Activated CD8-positive, alpha-beta memory T cell treated with anti-CD3 and anti-CD28 coated beads, Interleukin-2, amount 50 U/mL, for 4 hours (primary cell): ENCODE results near the gene PPL.
"Not testable (repeated sequence)": the region's sequence is repeated elsewhere in the genome, so short reads cannot be mapped to it uniquely, and the experiment has no call there.

Source experiments
- DNase-seq: peaks from one replicate; pipeline ENCODE4 v3.0.0-alpha.2; 2020

Gene PPL

DNA sequence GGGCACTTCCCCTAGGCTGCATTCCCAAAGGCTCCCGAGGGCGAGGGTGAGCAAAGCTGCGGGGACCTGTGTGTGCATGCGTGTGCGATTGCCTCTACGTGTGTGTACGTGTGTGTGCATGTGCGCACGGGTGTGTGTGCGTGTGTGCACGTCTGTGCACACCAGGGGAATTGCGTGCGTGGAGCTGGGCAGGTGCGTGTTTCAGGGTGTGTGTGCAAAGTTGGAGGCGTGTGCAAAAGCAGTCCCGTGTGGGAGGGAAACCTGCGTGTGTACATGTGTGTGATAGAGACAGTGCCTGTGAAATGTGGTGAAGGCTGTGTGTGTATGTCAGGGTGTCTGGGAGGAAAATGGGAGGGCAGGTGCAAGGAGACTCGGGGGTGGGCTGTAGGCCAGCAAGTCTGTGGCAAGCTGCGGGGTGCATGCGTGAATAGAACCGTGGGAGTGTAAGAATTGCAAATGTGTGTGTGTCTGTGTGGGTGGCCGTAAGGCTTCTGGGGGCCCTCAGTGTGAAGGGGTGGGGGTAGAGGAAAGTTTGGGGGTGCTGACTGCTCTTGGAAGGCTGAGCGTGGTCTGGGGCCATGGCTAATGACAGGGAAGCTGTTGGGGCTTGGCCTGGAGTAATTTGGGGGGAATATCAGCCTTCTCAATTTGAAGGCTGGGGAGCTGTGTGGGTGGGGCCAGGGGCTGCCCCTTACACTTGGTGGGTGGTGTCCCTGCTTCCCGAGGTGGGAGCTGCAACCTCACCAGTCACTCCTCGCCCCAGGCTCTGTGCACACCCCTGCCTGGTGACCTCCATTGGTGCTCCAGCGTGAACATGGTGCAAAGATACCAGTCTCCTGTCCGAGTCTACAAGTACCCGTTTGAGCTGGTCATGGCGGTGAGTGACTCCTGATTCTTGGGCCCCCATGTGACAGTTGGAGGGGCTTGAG, 21.8 kb upstream of the PPL start:
- DNase-seq: no peak

DNA sequence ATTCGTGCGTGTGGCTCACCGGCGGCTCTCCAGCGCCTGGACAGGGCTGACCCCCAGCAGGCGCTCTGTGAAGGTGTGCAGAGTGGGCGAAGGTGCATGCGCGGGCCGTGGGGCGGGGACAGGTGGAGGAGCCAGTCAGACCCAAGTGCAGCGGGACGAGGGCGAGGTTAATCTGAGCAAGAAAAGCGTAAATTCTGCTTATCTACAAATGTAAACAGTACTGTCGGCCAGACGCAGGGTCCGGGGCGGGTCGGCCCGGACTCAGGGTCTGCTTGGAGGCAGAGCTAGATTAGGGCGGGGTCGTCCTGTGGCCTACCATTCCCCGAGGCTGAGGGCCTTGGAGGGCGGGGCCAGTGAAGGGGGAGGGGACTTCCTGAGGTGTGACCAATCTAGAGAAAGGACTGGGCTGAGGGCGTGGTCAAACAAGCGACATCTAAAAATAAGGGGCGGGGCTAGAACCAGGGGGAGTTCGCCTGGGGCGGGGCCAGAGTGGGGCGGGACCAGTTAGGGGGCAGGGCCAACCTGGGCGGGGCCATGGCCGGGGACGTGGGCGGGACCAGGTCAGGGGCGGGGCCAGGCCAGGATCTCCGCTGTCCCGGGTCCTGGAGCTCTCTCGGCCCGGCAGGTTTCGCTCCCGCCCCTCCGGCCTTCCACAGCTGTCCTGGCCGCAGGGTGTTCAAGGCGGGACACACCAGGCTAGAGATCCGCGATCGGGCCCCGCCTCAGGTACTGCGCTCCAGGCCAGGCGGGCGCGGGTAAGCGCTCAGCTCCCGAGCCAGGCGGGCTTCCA, 21.0 kb upstream of the PPL start, which contains the start of gene SEC14L5:
SEC14L5 (plus strand) TSS at position 611 of the 790 bp plus-strand sequence. CDS start 994 bp downstream, outside the sequence.
- DNase-seq: peak; percentile 81

DNA sequence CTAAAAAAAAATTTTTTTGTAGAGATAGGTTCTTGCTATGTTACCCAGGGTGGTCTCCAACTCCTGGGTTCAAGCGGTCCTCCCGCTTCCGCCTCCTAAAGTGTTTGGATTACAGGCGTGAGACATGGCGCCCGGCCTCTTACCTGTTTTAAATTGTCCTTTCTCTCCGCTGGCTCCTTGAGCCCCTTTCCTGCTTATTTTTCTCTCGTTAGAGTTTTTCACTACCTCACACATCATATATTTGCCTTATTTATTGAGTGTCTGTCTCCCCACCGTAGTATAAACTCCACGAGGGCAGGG, 20.4 kb upstream of the PPL start:
- DNase-seq: no peak

DNA sequence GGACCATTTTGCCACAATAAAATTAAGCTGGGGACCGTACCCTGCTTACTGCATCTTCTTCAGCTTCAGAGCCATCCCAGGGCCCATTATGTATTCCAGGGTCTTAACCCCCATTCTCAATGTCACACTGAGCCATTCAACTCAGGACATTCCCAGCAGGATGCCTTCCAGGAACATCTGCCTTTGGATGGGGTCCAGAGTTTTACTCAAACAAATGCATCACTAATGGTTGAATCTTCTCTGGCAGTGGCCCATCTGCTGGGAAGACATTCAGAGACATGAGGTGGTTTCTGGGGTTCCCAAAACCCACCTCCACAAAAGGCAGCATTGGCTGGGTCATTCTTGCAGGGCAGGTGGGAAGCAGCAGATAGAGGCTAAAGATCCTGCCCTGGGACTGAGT, 17.8 kb upstream of the PPL start:
- DNase-seq: no peak

DNA sequence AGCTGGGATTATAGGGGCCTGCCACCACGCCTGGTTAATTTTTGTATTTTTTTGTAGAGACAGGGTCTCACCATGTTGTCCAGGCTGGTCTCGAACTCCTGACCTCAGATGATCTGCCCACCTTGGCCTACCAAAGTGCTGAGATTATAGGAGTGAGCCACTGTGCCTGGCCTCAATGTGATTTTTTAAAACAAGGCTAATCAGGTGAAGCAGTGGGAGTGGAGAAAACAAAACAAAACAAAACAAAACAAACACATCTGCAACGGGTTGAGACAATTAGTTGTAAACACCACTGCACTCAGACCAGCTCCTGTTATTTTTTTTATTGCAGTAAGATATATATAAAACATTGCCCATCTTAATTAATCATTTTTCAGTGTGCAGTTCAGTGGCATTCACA, 14.6 kb upstream of the PPL start:
- not testable (repeated sequence) for DNase-seq

DNA sequence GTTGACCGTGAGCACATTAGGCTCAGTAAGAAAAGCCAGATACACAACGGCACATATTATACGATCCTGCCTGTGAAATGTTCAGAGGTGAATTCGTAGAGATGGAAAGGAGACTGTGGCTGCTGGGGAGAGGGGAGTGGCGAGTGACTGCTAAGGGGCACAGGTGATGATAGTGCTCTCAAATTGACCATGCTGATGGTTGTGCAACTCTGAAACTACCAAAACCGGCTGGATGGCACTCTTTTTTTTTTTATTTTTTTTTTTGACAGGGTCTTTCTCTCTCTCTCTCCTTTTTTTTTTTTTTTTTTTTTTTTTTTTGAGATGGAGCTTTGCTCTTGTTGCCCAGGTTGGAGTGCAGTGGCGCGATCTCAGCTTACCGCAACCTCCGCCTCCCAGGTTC, 13.0 kb upstream of the PPL start:
- no peak for DNase-seq

DNA sequence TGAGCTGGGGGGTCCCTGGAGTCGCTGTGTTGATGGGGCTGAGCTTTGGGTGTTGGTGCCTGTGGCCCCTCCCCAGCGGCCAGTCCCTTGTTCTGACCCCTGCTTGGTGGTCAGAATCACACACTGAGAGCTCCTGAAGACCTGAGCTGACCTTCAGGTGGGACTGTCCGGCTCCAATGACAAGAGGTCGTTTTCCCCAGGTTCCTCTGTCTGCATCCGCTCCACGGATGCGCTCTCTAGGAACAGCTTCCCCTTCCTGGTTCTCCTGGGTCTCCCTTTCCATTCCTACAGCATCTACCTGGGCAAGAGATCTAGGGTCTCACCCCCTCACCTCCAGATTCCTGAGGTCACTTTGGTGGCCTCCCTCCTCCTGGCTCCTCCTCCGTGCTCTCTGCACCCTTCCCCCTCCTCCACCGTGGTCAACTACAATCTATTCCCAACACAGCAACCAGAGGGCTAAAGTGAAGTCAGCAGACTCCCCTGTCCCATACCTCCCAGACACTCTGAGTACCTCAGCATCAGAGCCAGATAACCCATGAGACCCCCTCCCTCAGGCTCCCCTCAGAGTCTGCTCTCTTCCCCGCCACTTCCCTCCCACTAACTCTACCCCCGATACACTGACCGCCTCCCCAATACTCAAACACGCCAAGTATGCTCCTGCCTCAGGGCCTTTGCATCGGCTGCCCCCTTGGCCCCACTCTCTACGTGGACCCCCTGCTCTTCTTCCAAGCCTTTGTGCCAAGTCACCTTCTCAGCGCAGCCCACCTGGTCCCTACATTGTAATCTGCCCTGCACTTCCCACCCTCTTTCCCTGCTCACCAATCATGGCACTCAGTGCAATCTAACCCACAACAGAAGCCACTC, 12.2 kb upstream of the PPL start:
- no peak for DNase-seq

DNA sequence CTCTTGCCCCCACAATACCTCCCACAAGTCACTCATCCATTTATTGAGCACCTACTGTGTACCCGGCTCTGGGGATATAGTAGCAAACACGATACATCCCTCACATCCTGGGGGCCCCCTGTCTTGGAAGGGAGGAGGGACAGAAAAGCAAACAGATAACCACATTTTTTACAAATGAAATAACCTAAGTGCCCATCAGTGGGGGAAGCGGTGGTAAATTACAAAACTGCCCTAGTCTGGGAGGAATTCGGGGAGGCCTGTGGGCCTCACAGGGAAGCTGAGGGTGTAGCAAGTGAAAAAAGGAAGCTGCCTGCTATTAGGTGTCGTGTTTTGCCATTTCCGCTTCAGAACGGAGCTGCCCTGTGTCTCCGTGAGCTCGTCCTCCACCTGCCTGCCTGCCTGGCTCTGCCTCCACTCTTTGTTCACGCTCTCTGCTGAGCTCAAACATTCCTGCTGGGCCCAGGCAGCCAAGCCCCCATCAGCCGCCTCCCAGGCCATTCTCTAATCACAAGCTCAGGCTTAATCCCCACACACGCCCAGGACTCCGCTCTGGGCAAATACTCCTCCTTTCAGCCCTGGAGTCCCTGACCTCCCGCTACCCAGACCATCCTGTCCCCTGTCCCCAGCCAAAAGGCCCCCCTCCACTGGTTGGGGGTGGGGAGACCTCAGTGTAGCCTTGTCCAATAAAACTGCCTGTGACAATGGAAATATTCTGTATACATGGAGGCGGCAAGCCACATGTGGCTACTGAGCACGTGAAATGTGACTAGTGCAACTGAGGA, 11.0 kb upstream of the PPL start:
- no peak for DNase-seq

DNA sequence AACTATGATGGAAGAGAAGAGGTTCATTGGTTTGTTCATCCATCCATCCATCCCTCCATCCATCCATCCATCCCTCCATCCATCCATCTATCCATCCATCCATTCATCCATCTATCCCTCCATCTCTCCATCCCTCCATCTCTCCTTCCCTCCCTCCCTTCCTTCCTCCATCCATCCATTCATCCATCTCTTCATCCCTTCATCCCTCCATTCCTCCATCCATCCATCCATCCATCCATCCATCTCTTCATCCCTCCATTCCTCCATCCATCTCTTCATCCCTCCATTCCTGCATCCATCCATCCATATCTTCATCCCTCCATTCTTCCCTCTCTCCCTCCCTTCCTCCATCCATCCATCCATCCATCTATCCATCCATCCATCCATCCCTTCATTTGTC, 10.0 kb upstream of the PPL start:
- no peak for DNase-seq

DNA sequence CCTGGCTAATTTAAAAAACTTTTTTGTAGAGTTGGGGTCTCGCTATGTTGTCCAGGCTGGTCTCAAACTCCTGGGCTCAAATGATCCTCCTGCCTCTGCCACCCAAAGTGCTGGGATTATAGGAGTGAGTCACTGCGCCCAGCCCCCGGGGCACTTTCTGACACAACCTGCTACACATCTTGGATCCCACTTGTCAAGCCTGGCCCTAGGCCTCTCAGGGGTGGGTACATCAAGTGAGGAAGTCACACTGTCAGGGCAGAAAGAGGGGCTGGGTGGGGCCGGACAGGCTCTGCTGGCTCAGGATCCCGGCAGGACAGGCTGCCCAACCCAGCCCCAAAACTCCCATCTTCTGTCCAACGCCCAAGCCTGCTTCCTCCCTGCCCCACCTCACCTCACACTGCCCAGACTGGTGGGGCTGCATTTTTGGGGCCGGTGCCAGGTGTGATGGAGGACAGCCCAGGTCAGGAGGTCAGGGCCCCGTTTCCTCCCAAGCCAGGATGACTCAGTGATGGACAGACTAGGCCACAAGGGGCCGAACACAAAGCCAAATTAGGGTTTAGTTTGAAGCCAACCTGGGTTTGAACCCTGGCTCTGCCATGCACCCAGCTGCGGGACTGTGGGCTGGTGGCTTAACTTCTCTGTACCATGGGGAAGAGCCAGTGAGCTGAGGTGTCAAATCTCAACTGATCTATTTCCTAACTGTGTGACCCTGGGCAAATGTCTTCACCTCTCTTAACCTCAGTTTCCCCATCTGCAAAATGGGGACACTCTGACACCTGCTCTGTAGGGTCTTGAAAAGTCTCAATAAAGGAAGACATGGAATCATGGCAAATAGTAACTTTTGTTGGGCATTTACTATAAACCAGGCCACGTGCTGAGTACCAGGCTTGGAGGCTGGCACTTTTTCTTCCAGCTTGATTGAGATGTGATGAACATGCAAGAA, 8.9 kb upstream of the PPL start:
- DNase-seq: no peak

DNA sequence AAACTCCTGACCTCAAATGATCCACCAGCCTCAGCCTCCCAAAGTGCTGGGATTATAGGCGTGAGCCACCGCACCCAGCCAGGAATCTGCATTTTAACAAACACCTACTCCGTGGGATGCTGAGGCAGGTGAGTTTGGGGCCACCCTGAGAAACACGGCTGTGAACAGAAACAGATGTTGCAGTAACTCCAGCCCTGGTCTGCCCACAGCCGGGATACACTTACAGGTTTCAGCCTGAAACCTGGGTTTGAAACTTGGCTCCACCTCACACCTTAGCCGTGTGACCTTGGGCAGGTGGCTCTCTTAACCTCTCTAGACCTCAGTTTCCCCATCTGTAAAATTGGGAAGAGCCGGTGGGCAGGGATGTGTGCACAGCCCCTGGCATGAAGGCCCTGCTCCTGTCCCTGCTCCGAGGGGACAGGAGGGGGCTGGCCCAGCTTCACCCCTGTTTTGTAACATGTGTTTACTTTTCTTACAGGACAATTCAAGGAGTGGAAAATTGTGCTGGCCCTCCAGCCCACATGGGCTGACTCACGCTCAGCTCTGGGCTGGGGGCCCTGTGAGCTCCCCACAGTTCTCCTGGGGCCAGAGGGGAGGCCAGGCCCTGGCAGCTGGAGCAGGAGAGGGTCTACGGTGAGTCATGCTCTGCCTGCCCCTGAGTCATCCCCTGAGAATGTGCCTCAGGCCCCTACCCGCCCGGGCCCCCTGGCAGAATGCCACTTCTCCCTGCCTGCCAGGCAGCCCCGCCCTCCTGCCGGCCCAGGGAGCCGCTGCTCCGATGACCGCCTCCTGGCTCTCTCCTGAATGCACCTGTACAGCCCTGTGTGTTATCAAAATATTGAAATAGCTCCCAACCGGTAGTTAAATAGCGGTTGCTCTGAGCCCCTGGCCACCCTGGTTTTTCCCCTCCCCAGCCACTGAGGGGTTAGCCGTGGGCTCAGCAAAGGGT, 7.7 kb upstream of the PPL start:
- no peak for DNase-seq

DNA sequence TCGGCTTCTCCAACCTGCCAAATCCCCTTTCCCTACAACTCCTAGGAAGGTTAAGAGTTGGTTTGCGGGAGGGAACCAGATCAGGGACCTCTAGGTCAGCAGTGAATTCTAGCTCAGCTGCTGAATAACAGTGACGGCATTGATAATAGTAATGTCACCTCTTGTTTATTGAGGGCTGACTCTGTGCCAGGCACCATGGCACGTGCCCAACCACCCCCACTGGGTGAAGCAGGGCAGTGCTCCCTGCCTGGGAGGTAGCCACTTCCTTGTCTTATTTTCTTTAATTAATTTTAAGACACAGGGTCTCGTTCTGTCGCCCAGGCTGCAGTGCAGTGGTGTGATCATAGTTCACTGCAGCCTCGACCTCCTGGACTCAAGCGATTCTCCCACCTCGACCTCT, 5.5 kb upstream of the PPL start:
- DNase-seq: no peak

DNA sequence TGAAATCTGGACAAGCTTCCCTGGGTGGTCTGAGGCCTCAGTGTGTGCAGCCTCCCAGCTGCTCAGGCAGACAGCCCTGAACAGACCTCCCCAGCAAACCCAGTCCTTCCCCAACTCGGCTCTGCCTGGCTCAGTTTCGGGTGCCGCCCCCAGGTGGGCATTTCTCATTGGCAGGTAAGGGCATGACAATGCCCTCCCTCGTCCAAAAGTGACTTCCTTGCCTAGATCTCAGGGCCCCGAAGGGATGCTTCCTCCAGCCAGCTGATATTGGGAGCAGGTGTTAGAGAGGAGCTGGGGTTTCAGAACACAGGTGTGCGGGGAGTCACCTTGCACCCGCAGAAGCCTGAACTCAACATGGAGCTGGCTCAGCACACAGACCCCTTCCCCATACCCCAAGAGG, 3.8 kb upstream of the PPL start:
- no peak for DNase-seq

DNA sequence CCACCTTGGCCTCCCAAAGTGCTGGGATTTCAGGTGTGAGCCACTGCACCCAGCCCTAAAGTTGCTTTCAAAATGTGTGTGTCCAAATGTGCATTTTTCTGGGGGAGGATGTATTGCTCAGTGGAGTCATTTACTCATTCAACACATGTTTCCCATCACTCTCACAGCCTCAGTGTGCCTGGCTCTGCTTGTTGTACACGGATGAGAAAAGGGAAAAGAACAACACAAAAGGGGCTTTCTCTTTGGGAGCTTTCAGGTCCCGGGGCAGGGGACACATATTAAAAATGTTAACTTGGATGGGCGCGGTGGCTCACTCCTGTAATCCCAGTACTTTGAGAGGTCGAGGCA, 1.7 kb upstream of the PPL start:
- DNase-seq: no peak

DNA sequence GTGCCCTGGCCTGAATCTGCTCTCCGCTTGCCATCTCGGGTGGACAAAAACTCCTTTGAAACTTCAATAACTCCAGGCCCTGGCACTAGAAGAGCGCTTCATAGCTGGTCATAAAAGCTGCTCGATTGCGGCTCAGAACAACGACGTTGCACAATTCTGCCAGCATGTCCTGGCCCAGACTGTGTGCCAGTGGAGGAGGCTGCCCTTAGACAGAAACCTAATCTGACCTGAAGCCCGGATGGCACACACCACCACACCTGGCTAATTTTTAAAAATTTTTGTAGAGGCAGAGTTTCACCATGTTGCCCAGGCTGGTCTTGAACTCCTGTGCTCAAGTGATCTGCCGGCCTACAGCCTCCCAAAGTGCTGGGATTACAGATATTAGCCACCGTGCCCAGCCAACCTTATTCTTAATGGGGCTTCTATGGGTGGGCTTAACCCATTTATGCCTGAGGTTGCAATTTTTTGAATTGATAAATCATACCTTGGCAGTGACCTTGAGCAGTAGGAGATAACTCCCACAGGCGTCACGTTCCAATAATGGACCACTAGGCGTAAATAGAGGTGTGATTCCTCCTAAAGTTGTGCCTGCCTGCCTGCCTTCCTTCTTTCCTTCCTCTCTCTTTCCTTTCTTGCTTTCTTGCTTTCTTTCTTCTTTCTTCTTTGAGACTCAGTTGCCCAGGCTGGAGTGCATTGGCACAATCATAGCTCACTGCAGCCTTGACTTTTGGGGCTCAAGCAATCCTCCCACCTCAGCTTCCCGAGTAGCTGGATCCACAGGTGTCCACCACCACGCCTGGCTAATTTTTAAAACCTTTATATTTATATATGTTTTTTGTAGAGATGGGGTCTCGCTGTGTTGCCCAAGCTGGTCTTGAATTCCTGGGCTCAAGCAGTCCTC, 1.1 kb upstream of the PPL start:
- DNase-seq: no peak

DNA sequence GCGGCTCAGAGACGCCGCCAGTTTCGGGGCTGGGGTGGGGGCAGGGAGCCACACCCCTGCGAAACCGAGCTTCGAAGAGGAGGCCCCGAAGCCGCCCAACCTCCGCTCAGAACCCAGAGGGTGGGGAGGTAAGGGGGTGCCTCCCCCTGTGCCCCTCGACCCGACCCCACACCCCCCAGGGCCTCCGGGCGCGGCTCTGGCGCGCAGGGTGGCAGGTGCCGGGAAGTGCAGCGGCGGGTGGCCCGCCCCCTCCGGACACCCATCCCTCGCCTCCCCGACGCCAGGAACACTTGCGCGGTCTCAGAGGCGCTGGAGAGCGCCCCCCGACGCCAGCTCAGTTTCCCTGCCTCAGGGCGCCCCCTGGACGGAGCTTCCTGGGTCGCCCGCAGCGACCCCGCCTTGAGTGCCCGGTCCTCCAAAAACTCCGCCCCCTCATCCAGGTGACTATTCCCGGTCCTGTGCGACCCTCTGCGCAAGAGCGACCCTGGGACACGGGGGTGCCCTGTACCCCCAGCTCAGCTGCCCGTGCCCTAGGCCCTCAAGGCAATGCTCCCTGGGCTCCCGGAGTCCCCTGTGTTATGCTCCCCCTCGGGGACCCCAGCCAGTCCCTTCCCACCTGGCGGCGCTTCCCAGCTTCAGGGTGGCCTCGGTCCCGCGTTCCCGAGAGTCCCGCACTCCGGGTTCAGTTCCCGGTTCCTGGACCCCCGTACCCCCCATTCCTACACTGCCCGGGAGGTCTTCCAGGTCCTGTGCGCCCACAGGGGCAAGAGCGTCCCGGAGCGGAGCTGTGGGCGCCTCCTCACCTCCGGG, 562 bp downstream of the PPL start:
- DNase-seq: no peak

DNA sequence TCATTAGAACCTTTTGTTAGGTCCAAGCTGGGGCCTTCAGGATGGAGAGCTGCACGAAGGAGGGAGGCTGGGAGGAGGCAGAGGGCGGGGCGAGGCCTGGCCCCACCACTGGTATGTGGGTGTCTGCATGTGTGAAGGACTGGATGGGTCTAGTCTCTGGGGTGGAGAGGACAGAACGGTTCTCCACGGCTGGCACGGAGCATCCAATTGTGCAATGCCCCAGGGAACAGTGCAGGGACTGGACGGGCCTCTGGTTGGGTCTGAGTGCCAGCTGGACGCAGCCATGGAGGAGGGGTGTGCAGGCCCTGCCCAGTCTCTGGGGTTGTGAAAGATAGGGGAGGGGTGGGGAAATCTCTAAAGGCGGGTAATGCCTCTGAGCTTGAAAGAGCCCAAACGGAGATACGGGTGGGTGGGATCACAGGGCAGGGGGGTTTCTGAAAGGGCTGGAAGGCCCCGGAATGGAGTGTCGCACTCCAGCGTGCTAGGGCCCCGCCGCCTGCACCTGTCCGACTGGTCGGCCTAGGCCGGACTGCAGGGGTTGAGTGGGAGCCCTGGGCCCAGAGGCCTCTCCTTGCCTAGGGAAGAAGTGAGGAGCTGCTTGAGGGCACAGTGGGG, 1.6 kb downstream of the PPL start:
- no peak for DNase-seq

DNA sequence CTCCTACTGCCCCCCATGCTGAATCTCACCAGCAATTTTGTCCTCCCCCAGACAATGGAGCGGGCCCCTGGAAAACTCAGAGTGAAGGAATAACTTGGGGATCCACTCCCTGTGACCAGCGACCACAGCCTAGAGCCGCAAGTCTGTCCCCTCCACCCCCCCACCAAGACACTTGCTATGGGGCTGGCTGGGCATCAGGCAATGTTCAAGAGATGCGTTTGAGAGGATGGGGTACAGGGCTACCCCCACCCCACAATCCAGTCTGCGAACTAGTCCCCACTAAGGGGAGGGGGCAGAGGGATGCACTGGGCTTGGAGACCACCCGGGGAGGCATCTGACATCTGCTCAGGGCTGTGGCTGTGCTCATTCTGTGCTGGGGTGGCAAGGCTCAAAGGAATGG, 2.4 kb downstream of the PPL start:
- DNase-seq: no peak
